GM12878 (cell line): Measurements from ENCODE around the gene ZSCAN5B. TPM values are rescaled to one million over a fixed set of nuclear protein-coding genes. Genes with fewer than 3 reads are reported as not detected.

Experiments
- ATAC-seq: fragments of 200-7000 bp; cut with Tn5 transposase; 3 replicates; pipeline ENCODE4 v1.9.1; 2020; ENCODE audit warnings: mild to moderate bottlenecking, moderate library complexity
- BruUV-seq: library from RNA; stranded (reverse); fragments of 400-500 nt; replicated peaks from 2 replicates; lab custom pipeline; 2021; lab: Mats Ljungman, UMichigan
- CTCF ChIA-PET: fragments of 300-600 bp; sonication (Branson Sonifier 250); formaldehyde crosslinking; extraction: SDS; loops from one replicate; lab custom pipeline; 2021; ENCODE audit warnings: inconsistent platforms; lab: Yijun Ruan, JAX
- POLR2A ChIA-PET: fragments of 350-600 bp; formaldehyde crosslinking; extraction: SDS; loops from one replicate; lab custom pipeline; 2021; ENCODE audit warnings: inconsistent platforms; lab: Charles Lee
- RAD21 ChIA-PET: fragments of 300-600 bp; sonication (Branson Sonifier 250); formaldehyde crosslinking; loops from one replicate; lab custom pipeline; 2023; ENCODE audit warnings: antibody characterized with exemption; ENCODE audit not compliant: unreplicated experiment; lab: Charles Lee
- SMC1A ChIA-PET: fragments of 300-600 bp; sonication (Branson Sonifier 250); formaldehyde crosslinking; loops from one replicate; lab custom pipeline; 2023; ENCODE audit not compliant: unreplicated experiment, uncharacterized antibody; lab: Charles Lee
- DNase-seq: peaks from one replicate; pipeline ENCODE4 v3.0.0-alpha.2; 2011; ENCODE audit warnings: low read depth, low spot score
- FAIRE-seq: peaks from 3 replicates; lab custom pipeline; 2011; peaks lifted over from hg19 to GRCh38; lab: Jason Lieb, UNC
- H2AFZ ChIP-seq: 2 replicates; pipeline ENCODE4 v1.6.0; 2011; ENCODE audit warnings: low read depth, low read length, control low read depth; ENCODE audit not compliant: control insufficient read depth
- H3K27ac ChIP-seq: 2 replicates; pipeline ENCODE4 v1.5.1; 2011; ENCODE audit warnings: control low read depth; ENCODE audit not compliant: control insufficient read depth, insufficient read depth
- H3K27me3 ChIP-seq, 2 experiments: replicated peaks in 1 of 2; 2 replicates each; pipeline versions ENCODE4 v1.6.0 to v1.6.1; 2011; ENCODE audit warnings: low read length in 1 of 2; ENCODE audit not compliant: control insufficient read depth in 2 of 2, insufficient read depth in 2 of 2
- H3K36me3 ChIP-seq, 2 experiments: 2 replicates each; pipeline ENCODE4 v1.5.1; 2011; ENCODE audit warnings: low read length in 1 of 2; ENCODE audit not compliant: control insufficient read depth in 2 of 2, insufficient read depth in 2 of 2
- H3K4me1 ChIP-seq: 2 replicates; pipeline ENCODE4 v1.6.1; 2011; ENCODE audit warnings: mild to moderate bottlenecking, low read length, moderate library complexity, mixed read lengths; ENCODE audit not compliant: control insufficient read depth, insufficient read depth
- H3K4me2 ChIP-seq: 2 replicates; pipeline ENCODE4 v1.6.0; 2011; ENCODE audit warnings: control low read depth; ENCODE audit not compliant: control insufficient read depth, insufficient read depth
- H3K4me3 ChIP-seq: fragments of 200-600 bp; sonication (generic); 2 replicates; pipeline ENCODE4 v1.5.1; 2016
- H3K79me2 ChIP-seq: 2 replicates; pipeline ENCODE4 v1.6.0; 2011; ENCODE audit warnings: low read length; ENCODE audit not compliant: control insufficient read depth, insufficient read depth
- H3K9ac ChIP-seq: 2 replicates; pipeline ENCODE4 v1.8.0; 2011; ENCODE audit warnings: low read length, control low read depth, mixed read lengths; ENCODE audit not compliant: control insufficient read depth, insufficient read depth
- H3K9me3 ChIP-seq: replicated peaks from 3 replicates; pipeline ENCODE4 v1.5.1; 2011; ENCODE audit warnings: mild to moderate bottlenecking, low read length; ENCODE audit not compliant: control insufficient read depth, insufficient read depth
- H4K20me1 ChIP-seq: 2 replicates; pipeline ENCODE4 v1.6.0; 2011; ENCODE audit not compliant: control insufficient read depth, insufficient read depth
- FOXM1 ChIP-seq: IDR thresholded peaks from 2 replicates; pipeline ENCODE4 v1.6.1; 2012; ENCODE audit warnings: low read depth, mild to moderate bottlenecking, inconsistent platforms, low read length, moderate library complexity
- IKZF2 ChIP-seq, 2 experiments: fragments of 450-650 bp; IDR thresholded peaks; 2 replicates each; pipeline ENCODE4 v1.6.1; 2017; ENCODE audit warnings: mild to moderate bottlenecking in 2 of 2, moderate library complexity in 2 of 2
- MEF2B ChIP-seq: fragments of 450-650 bp; IDR thresholded peaks from 2 replicates; pipeline ENCODE4 v1.6.1; 2018; ENCODE audit warnings: mild to moderate bottlenecking, moderate library complexity; ENCODE audit not compliant: partially characterized antibody, poor library complexity, severe bottlenecking
- MTA3 ChIP-seq: IDR thresholded peaks from 2 replicates; pipeline ENCODE4 v1.6.1; 2012; ENCODE audit warnings: low read length, inconsistent platforms, borderline replicate concordance
- MXI1 ChIP-seq: fragments of 150-350 bp; IDR thresholded peaks from 2 replicates; pipeline ENCODE4 v1.6.1; 2011; ENCODE audit warnings: low read depth, mild to moderate bottlenecking, inconsistent platforms, low read length, improper control_type of control experiment
- NFYB ChIP-seq: IDR thresholded peaks from 2 replicates; pipeline ENCODE4 v1.6.1; 2011; ENCODE audit warnings: low read depth, mild to moderate bottlenecking, low read length, improper control_type of control experiment, moderate library complexity; ENCODE audit not compliant: insufficient read depth
- POLR2A ChIP-seq: IDR thresholded peaks from 2 replicates; pipeline ENCODE4 v1.6.1; 2011; ENCODE audit warnings: low read depth, mild to moderate bottlenecking, low read length
- SP1 ChIP-seq: IDR thresholded peaks from one replicate; pipeline ENCODE4 v1.6.1; 2011; ENCODE audit warnings: low read depth, low read length
- STAT1 ChIP-seq: fragments of 450-650 bp; conservative IDR thresholded peaks from 2 replicates; pipeline ENCODE4 v1.6.1; 2014; ENCODE audit warnings: antibody characterized with exemption, mild to moderate bottlenecking
- TARDBP ChIP-seq: IDR thresholded peaks from 2 replicates; pipeline ENCODE4 v1.6.1; 2016; ENCODE audit warnings: borderline replicate concordance
- ZNF622 ChIP-seq: fragments of 450-650 bp; IDR thresholded peaks from 2 replicates; pipeline ENCODE4 v1.6.1; 2017; ENCODE audit warnings: mild to moderate bottlenecking, inconsistent platforms
- WGBS: methylation state at CpG from one replicate; pipeline ENCODE4 v1.1.6; 2016; ENCODE audit warnings: low lambda C conversion rate; ENCODE audit not compliant: insufficient replicate concordance, insufficient coverage; ENCODE audit errors: missing lambda C conversion rate; 5-methylcytosine and 5-hydroxymethylcytosine counted together
- in situ Hi-C: fragments of 300-500 bp; cut with MboI; formaldehyde crosslinking; loops from 9 replicates; pipeline ENCODE4 v1.14.3; 2018; ENCODE audit warnings: mixed read lengths
- intact Hi-C: fragments of 100-400 bp; cut with micrococcal nuclease; formaldehyde crosslinking; loops from one replicate; pipeline ENCODE4 v1.14.2; 2022; ENCODE audit not compliant: unreplicated experiment
- polyA plus RNA-seq, 11 experiments: library from polyadenylated mRNA; depleted of rRNA in 4 of 11; unstranded in 6 of 11; stranded (reverse) in 5 of 11; fragments of >200 nt; fragmentation: Nextera tagmentation in 4 of 11; fragmentation: Illumina TruSeq in 1 of 11; extraction: Ambion mirVana in 4 of 11; extraction: Trizol in 1 of 11; gene quantifications; 1 replicate in 1 of 11; 2 replicates in 10 of 11; pipeline versions ENCODE4 v1.2.1 to v1.2.3, GENCODE V29; 2011 to 2016; ENCODE audit warnings: inconsistent platforms in 2 of 11, missing spikeins in 2 of 11, low read depth in 1 of 11
- total RNA-seq, 4 experiments: library from RNA; depleted of rRNA in 3 of 4; stranded (reverse); fragments of >200 nt in 3 of 4; fragmentation: Illumina TruSeq in 1 of 4; extraction: Trizol in 1 of 4; gene quantifications; 2 replicates each; pipeline versions ENCODE4 v1.2.1 to v1.2.3, GENCODE V29; 2013 to 2021
- TF ChIP-seq, protein P1 (sequence below): fragments of 450-650 bp; IDR thresholded peaks from 2 replicates; pipeline ENCODE4 v1.6.1; 2018; ENCODE audit warnings: borderline replicate concordance, mild to moderate bottlenecking; ENCODE audit not compliant: partially characterized antibody
- TF ChIP-seq, protein P2 (sequence below): fragments of 150-350 bp; IDR thresholded peaks from 2 replicates; pipeline ENCODE4 v1.6.1; 2014; ENCODE audit warnings: mild to moderate bottlenecking, low read depth, low read length

The ZSCAN5B gene
- total and polyA plus RNA-seq, 10 of the 15 experiments (the other 5 are each of a cell fraction or from before 2014, with no cell fraction given), result 0.04 TPM; not detected in 9

DNA sequence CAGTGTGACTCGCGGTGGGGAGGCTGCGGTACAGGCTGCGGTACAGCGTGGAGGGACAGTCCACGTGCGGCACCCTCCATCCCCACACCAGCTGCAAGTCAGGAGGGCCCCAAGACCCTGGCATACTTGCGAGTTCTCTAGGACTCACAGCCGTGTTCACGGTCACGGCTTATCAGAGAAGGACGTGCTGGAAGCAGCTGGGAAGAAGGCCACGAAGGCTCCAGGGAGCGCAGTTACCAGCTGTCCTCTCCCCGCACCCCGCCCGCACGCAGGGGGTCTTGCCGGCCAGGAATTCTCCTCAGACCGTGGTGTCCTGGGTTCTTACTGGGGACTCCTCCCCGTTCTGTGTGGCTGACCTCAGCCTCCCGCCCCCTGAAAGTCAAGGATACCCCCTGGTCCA is 50.3 kb downstream of the ZSCAN5B start:
- Histone ChIP-seq H3K79me2 (peaks cover 11% of the 10 kb centered on the region), H3K4me1 (peaks cover 6% of the 10 kb centered on the region), H3K27ac (no peak overlapping the region), H3K27me3 (no peaks in the 10 kb centered on the region), H3K9ac (no peak overlapping the region), H3K4me2 (no peak overlapping the region)
- SMC1A ChIA-PET, result no interaction called here
- DNase-seq, result no peak
- intact Hi-C loops, result no loop called here
- RAD21 ChIA-PET, result no interaction called here
- whole genome bisulfite sequencing, result 98% methylated on average over 22 of the region's 22 CpGs
- TF ChIP-seq TARDBP (no peak), POLR2A (0 out of 2 replicates have a peak, but pooled peaks have one; percentile 14)
- TF ChIP-seq, all 136 proteins: peak for 1
- H3K4me3 ChIP-seq, result no peak overlapping the region
- ChIA-PET CTCF (no interaction called here), POLR2A (no interaction called here)
- peaks cover 2 to 10% of the 10 kb centered on the region in 2 experiments for H3K36me3 ChIP-seq
- in situ Hi-C loops, result loop anchor here (25.0 kb wide), 1 partner anchor 1665 kb away; the partner anchor contains the start of gene ZNF552
- H4K20me1 ChIP-seq, result no peaks in the 10 kb centered on the region
- ATAC-seq, result no peak
- no peak for FAIRE-seq
- no peaks in the 10 kb centered on the region for H3K9me3 ChIP-seq
- H2AFZ ChIP-seq, result no peak overlapping the region
- no TSS peak for BruUV-seq

DNA sequence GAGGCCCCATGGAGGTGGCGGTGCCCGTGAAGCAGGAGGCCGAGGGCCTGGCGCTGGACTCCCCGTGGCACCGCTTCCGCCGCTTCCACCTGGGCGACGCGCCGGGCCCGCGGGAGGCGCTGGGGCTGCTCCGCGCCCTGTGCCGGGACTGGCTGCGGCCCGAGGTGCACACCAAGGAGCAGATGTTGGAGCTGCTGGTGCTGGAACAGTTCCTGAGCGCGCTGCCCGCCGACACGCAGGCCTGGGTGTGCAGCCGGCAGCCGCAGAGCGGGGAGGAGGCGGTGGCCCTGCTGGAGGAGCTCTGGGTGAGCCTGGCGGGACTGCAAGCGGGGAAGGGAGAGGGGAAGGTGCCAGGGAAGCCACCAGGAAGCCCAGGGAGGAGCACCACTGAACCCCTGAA is 50.7 kb downstream of the ZSCAN5B start:
- no peaks in the 10 kb centered on the region for H3K9me3 ChIP-seq
- peaks cover 10% of the 10 kb centered on the region for H3K4me1 ChIP-seq
- H3K36me3 ChIP-seq, result peaks cover 2 to 12% of the 10 kb centered on the region in 2 experiments
- no TSS peak for BruUV-seq
- no peak overlapping the region for H3K9ac ChIP-seq
- FAIRE-seq (no peak), ATAC-seq (no peak), DNase-seq (no peak)
- no peak overlapping the region for H3K4me3 ChIP-seq
- ChIA-PET RAD21 (no interaction called here), CTCF (no interaction called here), POLR2A (no interaction called here), SMC1A (no interaction called here)
- in situ Hi-C loops (loop anchor here (25.0 kb wide), 1 partner anchor 1665 kb away; the partner anchor contains the start of gene ZNF552), intact Hi-C loops (no loop called here)
- TF ChIP-seq FOXM1 (no peak), NFYB (no peak), STAT1 (no peak), IKZF2 (IDR thresholded peaks at IDR 0.05) (no peak), MEF2B (no peak), SP1 (no peak), MXI1 (no peak), ZNF622 (no peak), MTA3 (no peak)
- TF ChIP-seq, protein P1, sequence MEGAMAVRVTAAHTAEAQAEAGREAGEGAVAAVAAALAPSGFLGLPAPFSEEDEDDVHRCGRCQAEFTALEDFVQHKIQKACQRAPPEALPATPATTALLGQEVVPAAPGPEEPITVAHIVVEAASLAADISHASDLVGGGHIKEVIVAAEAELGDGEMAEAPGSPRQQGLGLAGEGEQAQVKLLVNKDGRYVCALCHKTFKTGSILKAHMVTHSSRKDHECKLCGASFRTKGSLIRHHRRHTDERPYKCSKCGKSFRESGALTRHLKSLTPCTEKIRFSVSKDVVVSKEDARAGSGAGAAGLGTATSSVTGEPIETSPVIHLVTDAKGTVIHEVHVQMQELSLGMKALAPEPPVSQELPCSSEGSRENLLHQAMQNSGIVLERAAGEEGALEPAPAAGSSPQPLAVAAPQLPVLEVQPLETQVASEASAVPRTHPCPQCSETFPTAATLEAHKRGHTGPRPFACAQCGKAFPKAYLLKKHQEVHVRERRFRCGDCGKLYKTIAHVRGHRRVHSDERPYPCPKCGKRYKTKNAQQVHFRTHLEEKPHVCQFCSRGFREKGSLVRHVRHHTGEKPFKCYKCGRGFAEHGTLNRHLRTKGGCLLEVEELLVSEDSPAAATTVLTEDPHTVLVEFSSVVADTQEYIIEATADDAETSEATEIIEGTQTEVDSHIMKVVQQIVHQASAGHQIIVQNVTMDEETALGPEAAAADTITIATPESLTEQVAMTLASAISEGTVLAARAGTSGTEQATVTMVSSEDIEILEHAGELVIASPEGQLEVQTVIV, result no peak
- TF ChIP-seq, protein P2, sequence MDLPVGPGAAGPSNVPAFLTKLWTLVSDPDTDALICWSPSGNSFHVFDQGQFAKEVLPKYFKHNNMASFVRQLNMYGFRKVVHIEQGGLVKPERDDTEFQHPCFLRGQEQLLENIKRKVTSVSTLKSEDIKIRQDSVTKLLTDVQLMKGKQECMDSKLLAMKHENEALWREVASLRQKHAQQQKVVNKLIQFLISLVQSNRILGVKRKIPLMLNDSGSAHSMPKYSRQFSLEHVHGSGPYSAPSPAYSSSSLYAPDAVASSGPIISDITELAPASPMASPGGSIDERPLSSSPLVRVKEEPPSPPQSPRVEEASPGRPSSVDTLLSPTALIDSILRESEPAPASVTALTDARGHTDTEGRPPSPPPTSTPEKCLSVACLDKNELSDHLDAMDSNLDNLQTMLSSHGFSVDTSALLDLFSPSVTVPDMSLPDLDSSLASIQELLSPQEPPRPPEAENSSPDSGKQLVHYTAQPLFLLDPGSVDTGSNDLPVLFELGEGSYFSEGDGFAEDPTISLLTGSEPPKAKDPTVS, result no peak
- no peaks in the 10 kb centered on the region for H4K20me1 ChIP-seq
- H3K79me2 ChIP-seq, result peaks cover 15% of the 10 kb centered on the region
- no peaks in the 10 kb centered on the region for H3K27me3 ChIP-seq
- no peak overlapping the region for H2AFZ ChIP-seq
- WGBS, result 96% methylated on average over 25 of the region's 31 CpGs
- H3K4me2 ChIP-seq, result no peak overlapping the region
- no peak overlapping the region for H3K27ac ChIP-seq
